HEK293 (cell line): ENCODE data around the gene KCTD18.
A peak's percentile ranks its signal among the peaks of the same experiment; 100 is the strongest.

ENCODE experiments used
- CTCF ChIA-PET: fragments of 350-600 bp; formaldehyde crosslinking; extraction: SDS; loops from one replicate; lab custom pipeline; 2021; ENCODE audit warnings: antibody characterized with exemption; lab: Yijun Ruan, JAX
- POLR2A ChIA-PET: fragments of 300-600 bp; formaldehyde crosslinking; extraction: SDS; loops from one replicate; lab custom pipeline; 2020; ENCODE audit warnings: antibody characterized with exemption, inconsistent platforms; lab: Yijun Ruan, JAX
- H3K27ac ChIP-seq: fragments of 200-500 bp; sonication (Bioruptor generic); 2 replicates; pipeline ENCODE4 v1.5.1; 2014; ENCODE audit warnings: low read depth, low read length, control low read depth, inconsistent platforms; ENCODE audit errors: extremely low read depth
- H3K36me3 ChIP-seq, 2 experiments: fragments of 200-500 bp in 1 of 2; sonication (Bioruptor generic) in 1 of 2; 1 replicate in 1 of 2; 2 replicates in 1 of 2; pipeline ENCODE4 v1.5.1; 2014 to 2017; ENCODE audit warnings: inconsistent platforms in 2 of 2, low read length in 2 of 2; ENCODE audit not compliant: control insufficient read depth in 2 of 2, insufficient read depth in 1 of 2
- H3K4me1 ChIP-seq: fragments of 200-500 bp; sonication (Bioruptor generic); 2 replicates; pipeline ENCODE4 v1.5.1; 2014; ENCODE audit warnings: mild to moderate bottlenecking, low read length, inconsistent platforms; ENCODE audit not compliant: control insufficient read depth, insufficient read depth
- H3K4me3 ChIP-seq: 2 replicates; pipeline ENCODE4 v1.5.1; 2011; ENCODE audit warnings: low read depth, mild to moderate bottlenecking, control low read depth, low read length, moderate library complexity
- H3K9me3 ChIP-seq: fragments of 200-500 bp; sonication (Bioruptor generic); 2 replicates; pipeline ENCODE4 v1.5.1; 2014; ENCODE audit warnings: low read depth, low read length, inconsistent platforms; ENCODE audit not compliant: control insufficient read depth, insufficient read depth
- ELK4 ChIP-seq: IDR thresholded peaks from 2 replicates; pipeline ENCODE4 v1.6.1; 2011; ENCODE audit warnings: mild to moderate bottlenecking, low read depth, low read length, borderline replicate concordance
- KLF1 ChIP-seq: fragments of 450-650 bp; formaldehyde crosslinking; IDR thresholded peaks from 2 replicates; pipeline ENCODE4 v1.5.1; 2016; ENCODE audit warnings: missing biosample characterization, missing genetic modification characterization
- KLF16 ChIP-seq: fragments of 450-650 bp; formaldehyde crosslinking; IDR thresholded peaks from 2 replicates; pipeline ENCODE4 v1.5.1; 2017; ENCODE audit warnings: missing biosample characterization, missing genetic modification characterization
- KLF7 ChIP-seq: fragments of 450-650 bp; formaldehyde crosslinking; IDR thresholded peaks from 2 replicates; pipeline ENCODE4 v1.5.1; 2016; ENCODE audit warnings: missing biosample characterization, missing genetic modification characterization, borderline replicate concordance
- OVOL3 ChIP-seq: fragments of 450-650 bp; formaldehyde crosslinking; IDR thresholded peaks from 2 replicates; pipeline ENCODE4 v1.5.1; 2016; ENCODE audit warnings: missing biosample characterization, missing genetic modification characterization
- REPIN1 ChIP-seq: fragments of 450-650 bp; formaldehyde crosslinking; IDR thresholded peaks from 2 replicates; pipeline ENCODE4 v1.5.1; 2017; ENCODE audit warnings: missing biosample characterization, missing genetic modification characterization, low read depth
- SCRT1 ChIP-seq: fragments of 450-650 bp; formaldehyde crosslinking; IDR thresholded peaks from 2 replicates; pipeline ENCODE4 v1.5.1; 2016; ENCODE audit warnings: missing biosample characterization, missing genetic modification characterization, borderline replicate concordance
- SCRT2 ChIP-seq: fragments of 450-650 bp; formaldehyde crosslinking; IDR thresholded peaks from 2 replicates; pipeline ENCODE4 v1.5.1; 2016; ENCODE audit warnings: missing biosample characterization, missing genetic modification characterization
- SP2 ChIP-seq: fragments of 450-650 bp; formaldehyde crosslinking; IDR thresholded peaks from 2 replicates; pipeline ENCODE4 v1.5.1; 2016; ENCODE audit warnings: missing biosample characterization, missing genetic modification characterization
- ZBTB21 ChIP-seq: fragments of 450-650 bp; formaldehyde crosslinking; IDR thresholded peaks from 2 replicates; pipeline ENCODE4 v1.5.1; 2017; ENCODE audit warnings: missing biosample characterization, missing genetic modification characterization
- ZFP37 ChIP-seq: fragments of 450-650 bp; formaldehyde crosslinking; IDR thresholded peaks from 2 replicates; pipeline ENCODE4 v1.5.1; 2016; ENCODE audit warnings: missing biosample characterization, missing genetic modification characterization
- ZIC2 ChIP-seq: fragments of 450-650 bp; formaldehyde crosslinking; IDR thresholded peaks from 2 replicates; pipeline ENCODE4 v1.5.1; 2016; ENCODE audit warnings: missing biosample characterization, missing genetic modification characterization
- ZNF404 ChIP-seq: fragments of 450-650 bp; formaldehyde crosslinking; IDR thresholded peaks from 2 replicates; pipeline ENCODE4 v1.5.1; 2017; ENCODE audit warnings: missing biosample characterization, missing genetic modification characterization
- ZNF558 ChIP-seq: fragments of 450-650 bp; formaldehyde crosslinking; IDR thresholded peaks from 2 replicates; pipeline ENCODE4 v1.5.1; 2016; ENCODE audit warnings: missing biosample characterization, missing genetic modification characterization
- ZNF623 ChIP-seq: fragments of 450-650 bp; formaldehyde crosslinking; IDR thresholded peaks from 2 replicates; pipeline ENCODE4 v1.5.1; 2016; ENCODE audit warnings: missing biosample characterization, missing genetic modification characterization
- ZNF776 ChIP-seq: fragments of 450-650 bp; formaldehyde crosslinking; IDR thresholded peaks from 2 replicates; pipeline ENCODE4 v1.5.0; 2017; ENCODE audit warnings: missing biosample characterization, missing genetic modification characterization, borderline replicate concordance
- ZNF792 ChIP-seq: fragments of 450-650 bp; formaldehyde crosslinking; IDR thresholded peaks from 2 replicates; pipeline ENCODE4 v1.5.1; 2016; ENCODE audit warnings: missing biosample characterization, missing genetic modification characterization
- TF ChIP-seq, protein P1 (sequence below): fragments of 450-650 bp; formaldehyde crosslinking; conservative IDR thresholded peaks from 2 replicates; pipeline ENCODE4 v1.5.1; 2016; ENCODE audit warnings: low read depth, missing biosample characterization, missing genetic modification characterization
- TF ChIP-seq, protein P2 (sequence below): fragments of 450-650 bp; formaldehyde crosslinking; IDR thresholded peaks from 2 replicates; pipeline ENCODE4 v1.5.1; 2016; ENCODE audit warnings: missing biosample characterization, missing genetic modification characterization
- TF ChIP-seq, protein P3 (sequence below): fragments of 450-650 bp; IDR thresholded peaks from 2 replicates; pipeline ENCODE4 v1.5.1; 2018; ENCODE audit warnings: missing biosample characterization, missing genetic modification characterization

The KCTD18 gene

DNA sequence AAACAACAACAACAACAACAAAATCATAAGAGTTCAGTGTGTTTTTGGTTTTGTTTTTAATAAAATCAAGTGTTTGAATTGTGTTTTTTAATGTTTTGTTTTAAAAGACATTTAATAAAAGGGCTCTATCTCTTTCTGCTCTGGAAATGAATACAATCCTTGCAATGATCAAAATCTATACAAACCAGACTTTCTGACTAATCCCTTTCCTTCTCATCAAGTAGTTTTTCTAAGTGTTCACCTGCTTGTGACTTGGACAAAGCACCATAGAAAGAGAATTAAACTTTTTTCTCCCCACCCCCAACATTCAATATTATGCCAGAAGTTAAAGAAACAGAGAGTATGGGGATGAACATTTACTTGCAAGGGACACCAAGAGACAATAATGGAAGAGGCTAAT is 61.4 kb downstream of the KCTD18 start (continued):
- TF ChIP-seq ZNF623 (tag by site-specific recombination) (no peak), KLF1 (tag by site-specific recombination) (no peak), ZFP37 (tag by site-specific recombination) (no peak)

GRCh38 chr2:200447139-200447855 is 62.6 kb downstream of the KCTD18 start:
- no peak for TF ChIP-seq KLF7 (tag by site-specific recombination)
- TF ChIP-seq, all 188 proteins: peak for 0
- Histone ChIP-seq H3K4me3 (no peak overlapping the region), H3K9me3 (no peaks in the 10 kb centered on the region), H3K27ac (no peak overlapping the region), H3K4me1 (no peaks in the 10 kb centered on the region), H3K36me3 (peaks cover 0 to 2% of the 10 kb centered on the region in 2 experiments; a peak in 1 of 3 replicates)
- ChIA-PET CTCF (interaction anchor here (0.7 kb wide), 1 partner anchor 45 kb away, joined by 3 read pairs; no protein-coding TSS in a partner anchor), POLR2A (no interaction called here)

DNA sequence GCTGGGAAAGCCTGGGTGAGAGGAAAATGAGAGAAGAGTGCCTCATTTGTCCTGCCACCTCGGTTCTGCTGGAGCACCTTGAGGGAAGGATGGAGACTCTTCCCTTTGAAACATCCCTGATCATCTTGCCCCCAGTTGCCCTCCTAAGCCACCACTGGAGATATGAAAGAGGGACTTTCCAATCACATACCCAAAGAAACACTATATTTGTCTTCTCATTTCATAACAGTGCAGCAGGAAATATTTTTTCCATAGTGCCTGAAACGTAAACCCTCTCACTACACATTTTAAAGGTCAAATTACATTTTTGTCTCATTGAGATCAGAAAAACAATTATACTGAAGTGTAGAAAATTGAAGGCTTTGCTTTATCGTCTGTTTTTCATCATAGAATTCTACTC is 63.3 kb downstream of the KCTD18 start:
- POLR2A ChIA-PET, result no interaction called here
- CTCF ChIA-PET, result interaction anchor here (0.7 kb wide), 1 partner anchor 45 kb away, joined by 3 read pairs; no protein-coding TSS in a partner anchor
- Histone ChIP-seq H3K9me3 (no peaks in the 10 kb centered on the region), H3K4me1 (no peaks in the 10 kb centered on the region), H3K4me3 (no peak overlapping the region), H3K27ac (no peak overlapping the region), H3K36me3 (peaks cover 0 to 2% of the 10 kb centered on the region in 2 experiments; a peak in 1 of 3 replicates)
- TF ChIP-seq KLF16 (tag by site-specific recombination) (no peak), ZIC2 (tag by site-specific recombination) (no peak), ZNF792 (tag by site-specific recombination) (no peak), ZNF558 (tag by site-specific recombination) (no peak), ZBTB21 (tag by site-specific recombination) (no peak), ZNF776 (tag by site-specific recombination) (no peak), ELK4 (no peak), SP2 (tag by site-specific recombination) (no peak)

DNA sequence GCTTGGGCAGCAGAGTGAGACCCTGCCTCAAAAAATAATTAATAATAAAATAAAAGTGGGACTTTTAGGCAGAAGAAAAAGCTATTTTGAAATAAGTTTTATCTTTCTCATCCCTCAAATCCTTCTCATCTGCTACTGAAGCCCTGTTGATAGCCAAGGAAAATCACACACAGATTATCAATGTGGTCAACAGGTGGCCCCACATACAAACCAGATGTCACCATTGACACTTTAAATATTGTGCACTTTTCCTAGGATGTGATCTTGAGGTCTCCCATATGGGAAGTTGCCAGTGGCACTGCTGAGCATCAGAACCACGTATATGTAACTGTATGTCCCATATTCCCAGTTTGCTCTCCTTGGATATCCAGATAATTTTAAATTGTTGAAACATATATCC is 64.6 kb downstream of the KCTD18 start:
- H3K4me3 ChIP-seq, result no peak overlapping the region
- TF ChIP-seq OVOL3, result no peak
- TF ChIP-seq, protein P1, sequence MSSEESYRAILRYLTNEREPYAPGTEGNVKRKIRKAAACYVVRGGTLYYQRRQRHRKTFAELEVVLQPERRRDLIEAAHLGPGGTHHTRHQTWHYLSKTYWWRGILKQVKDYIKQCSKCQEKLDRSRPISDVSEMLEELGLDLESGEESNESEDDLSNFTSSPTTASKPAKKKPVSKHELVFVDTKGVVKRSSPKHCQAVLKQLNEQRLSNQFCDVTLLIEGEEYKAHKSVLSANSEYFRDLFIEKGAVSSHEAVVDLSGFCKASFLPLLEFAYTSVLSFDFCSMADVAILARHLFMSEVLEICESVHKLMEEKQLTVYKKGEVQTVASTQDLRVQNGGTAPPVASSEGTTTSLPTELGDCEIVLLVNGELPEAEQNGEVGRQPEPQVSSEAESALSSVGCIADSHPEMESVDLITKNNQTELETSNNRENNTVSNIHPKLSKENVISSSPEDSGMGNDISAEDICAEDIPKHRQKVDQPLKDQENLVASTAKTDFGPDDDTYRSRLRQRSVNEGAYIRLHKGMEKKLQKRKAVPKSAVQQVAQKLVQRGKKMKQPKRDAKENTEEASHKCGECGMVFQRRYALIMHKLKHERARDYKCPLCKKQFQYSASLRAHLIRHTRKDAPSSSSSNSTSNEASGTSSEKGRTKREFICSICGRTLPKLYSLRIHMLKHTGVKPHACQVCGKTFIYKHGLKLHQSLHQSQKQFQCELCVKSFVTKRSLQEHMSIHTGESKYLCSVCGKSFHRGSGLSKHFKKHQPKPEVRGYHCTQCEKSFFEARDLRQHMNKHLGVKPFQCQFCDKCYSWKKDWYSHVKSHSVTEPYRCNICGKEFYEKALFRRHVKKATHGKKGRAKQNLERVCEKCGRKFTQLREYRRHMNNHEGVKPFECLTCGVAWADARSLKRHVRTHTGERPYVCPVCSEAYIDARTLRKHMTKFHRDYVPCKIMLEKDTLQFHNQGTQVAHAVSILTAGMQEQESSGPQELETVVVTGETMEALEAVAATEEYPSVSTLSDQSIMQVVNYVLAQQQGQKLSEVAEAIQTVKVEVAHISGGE (tag by site-specific recombination), result no peak
- no peak for TF ChIP-seq REPIN1 (tag by site-specific recombination)
- TF ChIP-seq SCRT2 (tag by site-specific recombination), result peak; percentile 56; the same call in 1 of the 2 replicates
- TF ChIP-seq, protein P2, sequence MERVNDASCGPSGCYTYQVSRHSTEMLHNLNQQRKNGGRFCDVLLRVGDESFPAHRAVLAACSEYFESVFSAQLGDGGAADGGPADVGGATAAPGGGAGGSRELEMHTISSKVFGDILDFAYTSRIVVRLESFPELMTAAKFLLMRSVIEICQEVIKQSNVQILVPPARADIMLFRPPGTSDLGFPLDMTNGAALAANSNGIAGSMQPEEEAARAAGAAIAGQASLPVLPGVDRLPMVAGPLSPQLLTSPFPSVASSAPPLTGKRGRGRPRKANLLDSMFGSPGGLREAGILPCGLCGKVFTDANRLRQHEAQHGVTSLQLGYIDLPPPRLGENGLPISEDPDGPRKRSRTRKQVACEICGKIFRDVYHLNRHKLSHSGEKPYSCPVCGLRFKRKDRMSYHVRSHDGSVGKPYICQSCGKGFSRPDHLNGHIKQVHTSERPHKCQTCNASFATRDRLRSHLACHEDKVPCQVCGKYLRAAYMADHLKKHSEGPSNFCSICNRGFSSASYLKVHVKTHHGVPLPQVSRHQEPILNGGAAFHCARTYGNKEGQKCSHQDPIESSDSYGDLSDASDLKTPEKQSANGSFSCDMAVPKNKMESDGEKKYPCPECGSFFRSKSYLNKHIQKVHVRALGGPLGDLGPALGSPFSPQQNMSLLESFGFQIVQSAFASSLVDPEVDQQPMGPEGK (tag by site-specific recombination), result no peak
- TF ChIP-seq, protein P3, sequence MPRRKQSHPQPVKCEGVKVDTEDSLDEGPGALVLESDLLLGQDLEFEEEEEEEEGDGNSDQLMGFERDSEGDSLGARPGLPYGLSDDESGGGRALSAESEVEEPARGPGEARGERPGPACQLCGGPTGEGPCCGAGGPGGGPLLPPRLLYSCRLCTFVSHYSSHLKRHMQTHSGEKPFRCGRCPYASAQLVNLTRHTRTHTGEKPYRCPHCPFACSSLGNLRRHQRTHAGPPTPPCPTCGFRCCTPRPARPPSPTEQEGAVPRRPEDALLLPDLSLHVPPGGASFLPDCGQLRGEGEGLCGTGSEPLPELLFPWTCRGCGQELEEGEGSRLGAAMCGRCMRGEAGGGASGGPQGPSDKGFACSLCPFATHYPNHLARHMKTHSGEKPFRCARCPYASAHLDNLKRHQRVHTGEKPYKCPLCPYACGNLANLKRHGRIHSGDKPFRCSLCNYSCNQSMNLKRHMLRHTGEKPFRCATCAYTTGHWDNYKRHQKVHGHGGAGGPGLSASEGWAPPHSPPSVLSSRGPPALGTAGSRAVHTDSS (tag by site-specific recombination), result no peak
- TF ChIP-seq SCRT1, result peak; percentile 11; the same call in 1 of the 2 replicates
- TF ChIP-seq ZNF404 (tag by site-specific recombination), result no peak
- peaks cover 0 to 2% of the 10 kb centered on the region in 2 experiments; a peak in 1 of 3 replicates for H3K36me3 ChIP-seq
- no peaks in the 10 kb centered on the region for H3K9me3 ChIP-seq
- CTCF ChIA-PET, result interaction anchor here (0.6 kb wide), 1 partner anchor 574 kb away, joined by 3 read pairs; no protein-coding TSS in a partner anchor
- no peaks in the 10 kb centered on the region for H3K4me1 ChIP-seq
- H3K27ac ChIP-seq, result no peak overlapping the region
- POLR2A ChIA-PET, result no interaction called here
